Measurements from ENCODE around the gene SLC22A23. TPM values are rescaled to one million over a fixed set of nuclear protein-coding genes. Genes with fewer than 3 reads are reported as not detected.
A peak's percentile ranks its signal among the peaks of the same experiment; 100 is the strongest.

SLC22A23 gene
- total RNA-seq, 1 experiment from 2014 or later, result 6.8 TPM

DNA sequence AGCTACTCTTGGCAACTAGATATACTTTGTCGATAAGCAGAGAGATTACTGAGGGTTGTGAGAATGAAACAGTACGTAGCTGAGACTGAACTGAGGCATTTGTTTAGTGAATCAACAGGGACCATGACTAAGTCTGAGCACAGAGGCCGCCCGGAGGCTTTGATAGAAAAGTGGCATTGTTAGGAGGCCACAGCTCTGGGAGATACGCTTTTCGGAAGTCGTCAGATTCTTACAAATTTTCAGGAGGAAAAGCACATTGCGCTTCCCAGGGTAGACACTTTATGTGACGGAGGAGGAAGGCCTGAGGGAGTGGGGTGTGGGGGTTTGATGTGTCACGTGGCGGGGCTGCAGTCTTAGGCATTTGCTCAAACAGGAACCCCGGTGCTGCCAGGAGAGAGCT is 128.7 kb downstream of the SLC22A23 start:
- H3K4me3 Mint-ChIP-seq, result no peak overlapping the region
- peaks cover 4% of the 10 kb centered on the region for H4K20me1 ChIP-seq (ENCODE audit: control insufficient read depth, insufficient read depth, insufficient read length)
- no peak for DNase-seq

More for the DNA sequence above, 128.7 kb downstream of the SLC22A23 start:
- no peak overlapping the region for H2BK20ac ChIP-seq (ENCODE audit: low read depth, low read length, poor library complexity, severe bottlenecking)
- no peak overlapping the region for H3K56ac ChIP-seq (ENCODE audit: insufficient read length, low read depth, low read length)
- H3K4ac ChIP-seq (ENCODE audit: low read depth, low read length), result no peak overlapping the region
- no peak overlapping the region for H3K14ac ChIP-seq (ENCODE audit: insufficient read depth, low read length)
- no peaks in the 10 kb centered on the region for H3K23me2 ChIP-seq (ENCODE audit: insufficient read length, low read depth, low read length, poor library complexity, severe bottlenecking)
- WGBS (ENCODE audit: extremely low coverage, insufficient read length, low lambda C conversion rate), result no CpG with 5 or more reads among the region's 12 CpGs
- no peaks in the 10 kb centered on the region for H3K9me3 ChIP-seq (ENCODE audit: control insufficient read depth, low read depth, low read length)
- no peaks in the 10 kb centered on the region; the same call in 1 of the 2 replicates for H3K79me2 ChIP-seq (ENCODE audit: insufficient read depth, low read length)
- H3K9ac ChIP-seq (ENCODE audit: extremely low read depth, insufficient read length, low read length), result no peak overlapping the region
- no peaks in the 10 kb centered on the region for H3K79me1 ChIP-seq (ENCODE audit: insufficient read depth, low read depth, low read length, poor library complexity, severe bottlenecking)
- peaks cover 10% of the 10 kb centered on the region; the same call in 1 of the 2 replicates for H3K4me1 ChIP-seq (ENCODE audit: insufficient read depth, low read length)
- H3K4me1 Mint-ChIP-seq, result peaks cover 39 to 54% of the 10 kb centered on the region in 2 experiments
- no peak overlapping the region for H4K5ac ChIP-seq (ENCODE audit: insufficient read length, low read depth, low read length)
- no peak overlapping the region for H3K23ac ChIP-seq (ENCODE audit: insufficient read length, low read depth, low read length)
- no peak overlapping the region for H2AK5ac ChIP-seq (ENCODE audit: insufficient read length, low read length)
- H2BK120ac ChIP-seq (ENCODE audit: low read depth, low read length, poor library complexity, severe bottlenecking), result no peak overlapping the region
- no peak overlapping the region for H2AFZ ChIP-seq (ENCODE audit: low read length)
- TF ChIP-seq, protein P1, sequence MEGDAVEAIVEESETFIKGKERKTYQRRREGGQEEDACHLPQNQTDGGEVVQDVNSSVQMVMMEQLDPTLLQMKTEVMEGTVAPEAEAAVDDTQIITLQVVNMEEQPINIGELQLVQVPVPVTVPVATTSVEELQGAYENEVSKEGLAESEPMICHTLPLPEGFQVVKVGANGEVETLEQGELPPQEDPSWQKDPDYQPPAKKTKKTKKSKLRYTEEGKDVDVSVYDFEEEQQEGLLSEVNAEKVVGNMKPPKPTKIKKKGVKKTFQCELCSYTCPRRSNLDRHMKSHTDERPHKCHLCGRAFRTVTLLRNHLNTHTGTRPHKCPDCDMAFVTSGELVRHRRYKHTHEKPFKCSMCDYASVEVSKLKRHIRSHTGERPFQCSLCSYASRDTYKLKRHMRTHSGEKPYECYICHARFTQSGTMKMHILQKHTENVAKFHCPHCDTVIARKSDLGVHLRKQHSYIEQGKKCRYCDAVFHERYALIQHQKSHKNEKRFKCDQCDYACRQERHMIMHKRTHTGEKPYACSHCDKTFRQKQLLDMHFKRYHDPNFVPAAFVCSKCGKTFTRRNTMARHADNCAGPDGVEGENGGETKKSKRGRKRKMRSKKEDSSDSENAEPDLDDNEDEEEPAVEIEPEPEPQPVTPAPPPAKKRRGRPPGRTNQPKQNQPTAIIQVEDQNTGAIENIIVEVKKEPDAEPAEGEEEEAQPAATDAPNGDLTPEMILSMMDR (conservative IDR thresholded peaks at IDR 0.05), result no peak
- no peak overlapping the region for H4K91ac ChIP-seq (ENCODE audit: insufficient read length, low read depth, low read length)
- no peaks in the 10 kb centered on the region for H3K27me3 ChIP-seq (ENCODE audit: insufficient read depth, low read length)
- no peak overlapping the region for H2BK15ac ChIP-seq (ENCODE audit: low read depth, low read length)
- no peak overlapping the region for H4K8ac ChIP-seq (replicated peaks; ENCODE audit: insufficient read length, low read depth, low read length)
- no peak overlapping the region for H3K18ac ChIP-seq (ENCODE audit: insufficient read length, low read depth, low read length)
- no peaks in the 10 kb centered on the region for H3K9me3 Mint-ChIP-seq
- no peak overlapping the region for H2BK12ac ChIP-seq (ENCODE audit: insufficient read length, low read depth, low read length)
- no peak overlapping the region for H3T11ph ChIP-seq (ENCODE audit: low read length)
- H2BK5ac ChIP-seq (ENCODE audit: insufficient read length, low read length), result no peak overlapping the region
- no peaks in the 10 kb centered on the region for H3K27me3 Mint-ChIP-seq (ENCODE audit: low read depth)
- H3K36me3 Mint-ChIP-seq (ENCODE audit: insufficient read depth in 1 of 3, low read depth in 3 of 3), result peaks cover 0 to 6% (median 0%) of the 10 kb centered on the region in 3 experiments; a peak in 3 of 7 replicates
- H3K4me2 ChIP-seq (ENCODE audit: insufficient read depth, insufficient read length, low read length), result no peak overlapping the region
- H3K27ac Mint-ChIP-seq, result peak overlapping the region in 1 of 3 experiments; percentile 37; a peak in 2 of 7 replicates
- no peak overlapping the region for H3K27ac ChIP-seq (ENCODE audit: insufficient read length, low read depth, low read length)
